Loucy (cell line): ENCODE measurements around the gene TPD52L1.

Source experiments
- H2AFZ ChIP-seq: fragments of 200-600 bp; sonication (generic); 2 replicates; pipeline ENCODE4 v1.6.0; 2016; ENCODE audit warnings: antibody characterized with exemption, mild to moderate bottlenecking, low read length, moderate library complexity
- H3F3A ChIP-seq: fragments of 200-600 bp; 2 replicates; pipeline ENCODE4 v1.6.0; 2016; ENCODE audit warnings: antibody characterized with exemption, low read depth, mild to moderate bottlenecking
- H3K27me3 ChIP-seq: fragments of 200-600 bp; sonication (generic); 2 replicates; pipeline ENCODE4 v1.6.1; 2014; ENCODE audit warnings: low read length, mild to moderate bottlenecking; ENCODE audit not compliant: insufficient read depth, poor library complexity, severe bottlenecking
- H3K36me3 ChIP-seq: fragments of 200-600 bp; sonication (generic); 2 replicates; pipeline ENCODE4 v1.6.1; 2016; ENCODE audit warnings: low read length; ENCODE audit not compliant: insufficient read depth
- H3K4me1 ChIP-seq: fragments of 200-600 bp; sonication (generic); 2 replicates; pipeline ENCODE4 v1.5.1; 2014; ENCODE audit warnings: low read length, mild to moderate bottlenecking; ENCODE audit not compliant: insufficient read depth, poor library complexity, severe bottlenecking
- H3K4me2 ChIP-seq: fragments of 200-600 bp; sonication (generic); 2 replicates; pipeline ENCODE4 v1.6.0; 2014; ENCODE audit warnings: antibody characterized with exemption, low read length, low read depth, mild to moderate bottlenecking; ENCODE audit not compliant: poor library complexity, severe bottlenecking
- H3K4me3 ChIP-seq: fragments of 200-600 bp; sonication (generic); 2 replicates; pipeline ENCODE4 v1.5.1; 2014; ENCODE audit warnings: low read length, mild to moderate bottlenecking, mixed read lengths; ENCODE audit not compliant: poor library complexity, severe bottlenecking
- H3K79me2 ChIP-seq: fragments of 200-600 bp; sonication (generic); 2 replicates; pipeline ENCODE4 v1.6.1; 2014; ENCODE audit warnings: low read length; ENCODE audit not compliant: insufficient read depth
- H3K9ac ChIP-seq: fragments of 200-600 bp; sonication (generic); 2 replicates; pipeline ENCODE4 v1.6.0; 2014; ENCODE audit warnings: mild to moderate bottlenecking, low read depth, low read length, moderate library complexity; ENCODE audit not compliant: poor library complexity, severe bottlenecking
- H3K9me2 ChIP-seq: fragments of 200-600 bp; sonication (generic); replicated peaks from 2 replicates; pipeline ENCODE4 v1.6.1; 2016; ENCODE audit warnings: low read depth, low read length, mixed read lengths
- H3K9me3 ChIP-seq: fragments of 200-600 bp; sonication (generic); 2 replicates; pipeline ENCODE4 v1.6.1; 2014; ENCODE audit warnings: mild to moderate bottlenecking, antibody characterized with exemption, low read length, low read depth; ENCODE audit not compliant: insufficient read depth
- H4K20me1 ChIP-seq: fragments of 200-600 bp; sonication (generic); 2 replicates; pipeline ENCODE4 v1.6.0; 2014; ENCODE audit warnings: antibody characterized with exemption, low read length, mild to moderate bottlenecking; ENCODE audit not compliant: insufficient read depth, poor library complexity, severe bottlenecking
- EZH2phosphoT487 ChIP-seq: fragments of 200-600 bp; IDR thresholded peaks from 2 replicates; pipeline ENCODE4 v1.6.1; 2018; ENCODE audit warnings: antibody characterized with exemption, mild to moderate bottlenecking, moderate library complexity, borderline replicate concordance
- TF ChIP-seq, protein P1 (sequence below): fragments of 200-600 bp; sonication (generic); conservative IDR thresholded peaks from 2 replicates; pipeline ENCODE4 v1.5.1; 2014; ENCODE audit warnings: mild to moderate bottlenecking, antibody characterized with exemption, low read length

Gene TPD52L1

GRCh38 chr6:125268765-125269164 lies 115.2 kb downstream of the TPD52L1 start:
- no peak overlapping the region for H3K4me2 ChIP-seq
- H2AFZ ChIP-seq = no peak overlapping the region
- no peaks in the 10 kb centered on the region for H3F3A ChIP-seq
- H4K20me1 ChIP-seq = no peaks in the 10 kb centered on the region
- H3K36me3 ChIP-seq = peaks cover 14% of the 10 kb centered on the region; the same call in 1 of the 2 replicates
- H3K4me3 ChIP-seq = no peak overlapping the region
- H3K9ac ChIP-seq = no peak overlapping the region
- TF ChIP-seq EZH2phosphoT487 = no peak
- TF ChIP-seq, protein P1, sequence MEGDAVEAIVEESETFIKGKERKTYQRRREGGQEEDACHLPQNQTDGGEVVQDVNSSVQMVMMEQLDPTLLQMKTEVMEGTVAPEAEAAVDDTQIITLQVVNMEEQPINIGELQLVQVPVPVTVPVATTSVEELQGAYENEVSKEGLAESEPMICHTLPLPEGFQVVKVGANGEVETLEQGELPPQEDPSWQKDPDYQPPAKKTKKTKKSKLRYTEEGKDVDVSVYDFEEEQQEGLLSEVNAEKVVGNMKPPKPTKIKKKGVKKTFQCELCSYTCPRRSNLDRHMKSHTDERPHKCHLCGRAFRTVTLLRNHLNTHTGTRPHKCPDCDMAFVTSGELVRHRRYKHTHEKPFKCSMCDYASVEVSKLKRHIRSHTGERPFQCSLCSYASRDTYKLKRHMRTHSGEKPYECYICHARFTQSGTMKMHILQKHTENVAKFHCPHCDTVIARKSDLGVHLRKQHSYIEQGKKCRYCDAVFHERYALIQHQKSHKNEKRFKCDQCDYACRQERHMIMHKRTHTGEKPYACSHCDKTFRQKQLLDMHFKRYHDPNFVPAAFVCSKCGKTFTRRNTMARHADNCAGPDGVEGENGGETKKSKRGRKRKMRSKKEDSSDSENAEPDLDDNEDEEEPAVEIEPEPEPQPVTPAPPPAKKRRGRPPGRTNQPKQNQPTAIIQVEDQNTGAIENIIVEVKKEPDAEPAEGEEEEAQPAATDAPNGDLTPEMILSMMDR = no peak
- no peaks in the 10 kb centered on the region for H3K9me2 ChIP-seq
- H3K4me1 ChIP-seq = no peaks in the 10 kb centered on the region
- H3K9me3 ChIP-seq = no peaks in the 10 kb centered on the region
- H3K27me3 ChIP-seq = no peaks in the 10 kb centered on the region
- no peaks in the 10 kb centered on the region for H3K79me2 ChIP-seq

GRCh38 chr6:125269328-125269985 lies 115.9 kb downstream of the TPD52L1 start:
- Histone ChIP-seq H3K36me3 (peaks cover 14% of the 10 kb centered on the region; the same call in 1 of the 2 replicates), H3K9me2 (no peaks in the 10 kb centered on the region), H3K4me3 (no peak overlapping the region), H4K20me1 (no peaks in the 10 kb centered on the region), H3K79me2 (no peaks in the 10 kb centered on the region), H3K9me3 (no peaks in the 10 kb centered on the region), H3F3A (no peaks in the 10 kb centered on the region), H2AFZ (no peak overlapping the region), H3K27me3 (no peaks in the 10 kb centered on the region), H3K9ac (no peak overlapping the region), H3K4me1 (no peaks in the 10 kb centered on the region), H3K4me2 (no peak overlapping the region)
- TF ChIP-seq, protein P1 = no peak
- TF ChIP-seq EZH2phosphoT487 = no peak

- peaks cover 14% of the 10 kb centered on the region; the same call in 1 of the 2 replicates for H3K36me3 ChIP-seq
- H3K4me3 ChIP-seq = no peak overlapping the region
- no peaks in the 10 kb centered on the region for H3F3A ChIP-seq
- TF ChIP-seq, protein P1 = no peak
- TF ChIP-seq EZH2phosphoT487 = no peak
- no peaks in the 10 kb centered on the region for H3K4me1 ChIP-seq
- H4K20me1 ChIP-seq = no peaks in the 10 kb centered on the region
- no peaks in the 10 kb centered on the region for H3K9me2 ChIP-seq
- H3K79me2 ChIP-seq = no peaks in the 10 kb centered on the region
- no peaks in the 10 kb centered on the region for H3K27me3 ChIP-seq
- H3K4me2 ChIP-seq = no peak overlapping the region
- H3K9me3 ChIP-seq = no peaks in the 10 kb centered on the region
- no peak overlapping the region for H3K9ac ChIP-seq
- H2AFZ ChIP-seq = no peak overlapping the region
Observed at GRCh38 chr6:125270380-125270779, 116.8 kb downstream of the TPD52L1 start.
